IPS DF 6.9 (cell line): ENCODE measurements around the gene GNB4.

Experiments
- DNase-seq: peaks from one replicate; pipeline ENCODE4 v3.0.0-alpha.2; 2013; ENCODE audit warnings: low read depth, low spot score
- H3K27ac ChIP-seq: one replicate; pipeline ENCODE4 v1.5.1; 2013; ENCODE audit warnings: low read length, control low read depth
- H3K27me3 ChIP-seq: 2 replicates; pipeline ENCODE4 v1.6.1; 2013; ENCODE audit warnings: mild to moderate bottlenecking, low read length; ENCODE audit not compliant: control insufficient read depth, insufficient read depth
- H3K36me3 ChIP-seq: 2 replicates; pipeline ENCODE4 v1.6.1; 2013; ENCODE audit warnings: low read length; ENCODE audit not compliant: control insufficient read depth, insufficient read depth
- H3K4me1 ChIP-seq: 2 replicates; pipeline ENCODE4 v1.6.1; 2013; ENCODE audit warnings: low read length; ENCODE audit not compliant: control insufficient read depth, insufficient read depth
- H3K4me3 ChIP-seq: 2 replicates; pipeline ENCODE4 v1.5.1; 2013; ENCODE audit warnings: mild to moderate bottlenecking, low read length
- H3K9me3 ChIP-seq: 2 replicates; pipeline ENCODE4 v1.6.1; 2013; ENCODE audit warnings: low read length, inconsistent platforms; ENCODE audit not compliant: control insufficient read depth, insufficient read depth
- WGBS: extraction: QIAGEN DNeasy Blood & Tissue Kit; methylation state at CpG from one replicate; pipeline ENCODE4 v1.1.7; 2013; ENCODE audit warnings: mixed read lengths, missing lambda C conversion rate; ENCODE audit not compliant: insufficient read length, insufficient coverage; 5-methylcytosine and 5-hydroxymethylcytosine counted together

GNB4 gene

GRCh38 chr3:179415377-179415776, 35.9 kb downstream of the GNB4 start:
- Histone ChIP-seq H3K27me3 (no peaks in the 10 kb centered on the region), H3K27ac (no peak overlapping the region), H3K36me3 (no peaks in the 10 kb centered on the region), H3K9me3 (no peaks in the 10 kb centered on the region), H3K4me1 (no peaks in the 10 kb centered on the region), H3K4me3 (no peak overlapping the region)
- no peak for DNase-seq
- WGBS, result no CpG with 5 or more reads among the region's 4 CpGs

- no peak overlapping the region for H3K4me3 ChIP-seq
- H3K4me1 ChIP-seq, result no peaks in the 10 kb centered on the region
- H3K27me3 ChIP-seq, result no peaks in the 10 kb centered on the region
- H3K9me3 ChIP-seq, result no peaks in the 10 kb centered on the region
- WGBS, result no CpG with 5 or more reads among the region's 2 CpGs
- DNase-seq, result no peak
- H3K36me3 ChIP-seq, result no peaks in the 10 kb centered on the region
- H3K27ac ChIP-seq, result no peak overlapping the region
These were observed 36.5 kb downstream of the GNB4 start for GRCh38 chr3:179414804-179415203.

GRCh38 chr3:179410999-179411398, 40.3 kb downstream of the GNB4 start:
- no peak overlapping the region for H3K27ac ChIP-seq
- no peak for DNase-seq
- no peak overlapping the region for H3K4me3 ChIP-seq
- H3K27me3 ChIP-seq, result no peaks in the 10 kb centered on the region
- H3K4me1 ChIP-seq, result no peaks in the 10 kb centered on the region
- H3K36me3 ChIP-seq, result no peaks in the 10 kb centered on the region
- H3K9me3 ChIP-seq, result no peaks in the 10 kb centered on the region

GRCh38 chr3:179410331-179410730, 40.9 kb downstream of the GNB4 start:
- no peaks in the 10 kb centered on the region for H3K9me3 ChIP-seq
- DNase-seq, result no peak
- H3K4me1 ChIP-seq, result no peaks in the 10 kb centered on the region
- no peaks in the 10 kb centered on the region for H3K36me3 ChIP-seq
- H3K27ac ChIP-seq, result no peak overlapping the region
- no CpG with 5 or more reads among the region's 2 CpGs for WGBS
- H3K27me3 ChIP-seq, result no peaks in the 10 kb centered on the region
- no peak overlapping the region for H3K4me3 ChIP-seq

GRCh38 chr3:179404307-179404706, 47.0 kb downstream of the GNB4 start:
- Histone ChIP-seq H3K36me3 (no peaks in the 10 kb centered on the region), H3K4me1 (no peaks in the 10 kb centered on the region), H3K9me3 (no peaks in the 10 kb centered on the region), H3K27ac (no peak overlapping the region), H3K27me3 (no peaks in the 10 kb centered on the region), H3K4me3 (no peak overlapping the region)
- DNase-seq, result no peak
- no CpG with 5 or more reads among the region's 2 CpGs for WGBS

GRCh38 chr3:179402963-179403362, 48.3 kb downstream of the GNB4 start:
- Histone ChIP-seq H3K27me3 (no peaks in the 10 kb centered on the region), H3K36me3 (no peaks in the 10 kb centered on the region), H3K9me3 (no peaks in the 10 kb centered on the region), H3K4me1 (no peaks in the 10 kb centered on the region), H3K27ac (no peak overlapping the region), H3K4me3 (no peak overlapping the region)
- WGBS, result no CpG with 5 or more reads among the region's 5 CpGs
- no peak for DNase-seq

GRCh38 chr3:179401561-179401960, 49.7 kb downstream of the GNB4 start:
- no peak for DNase-seq
- H3K27ac ChIP-seq, result no peak overlapping the region
- no CpG with 5 or more reads among the region's 3 CpGs for WGBS
- no peaks in the 10 kb centered on the region for H3K27me3 ChIP-seq
- H3K9me3 ChIP-seq, result no peaks in the 10 kb centered on the region
- H3K4me1 ChIP-seq, result no peaks in the 10 kb centered on the region
- no peaks in the 10 kb centered on the region for H3K36me3 ChIP-seq
- H3K4me3 ChIP-seq, result no peak overlapping the region

GRCh38 chr3:179398574-179399231, 52.6 kb downstream of the GNB4 start:
- H3K27ac ChIP-seq, result no peak overlapping the region
- H3K27me3 ChIP-seq, result no peaks in the 10 kb centered on the region
- H3K4me1 ChIP-seq, result no peaks in the 10 kb centered on the region
- WGBS, result no CpG with 5 or more reads among the region's 2 CpGs
- no peak overlapping the region for H3K4me3 ChIP-seq
- H3K9me3 ChIP-seq, result no peaks in the 10 kb centered on the region
- H3K36me3 ChIP-seq, result peaks cover 4% of the 10 kb centered on the region; the same call in 1 of the 2 replicates
- DNase-seq, result no peak

- no peaks in the 10 kb centered on the region for H3K27me3 ChIP-seq
- H3K36me3 ChIP-seq, result peaks cover 4% of the 10 kb centered on the region; the same call in 1 of the 2 replicates
- no peaks in the 10 kb centered on the region for H3K9me3 ChIP-seq
- H3K4me1 ChIP-seq, result no peaks in the 10 kb centered on the region
- no peak overlapping the region for H3K27ac ChIP-seq
- H3K4me3 ChIP-seq, result no peak overlapping the region
- no peak for DNase-seq
- WGBS, result no CpG with 5 or more reads among the region's 1 CpG
These were observed 59.4 kb downstream of the GNB4 start for GRCh38 chr3:179391906-179392305.

- no CpG with 5 or more reads among the region's 1 CpG for WGBS
- Histone ChIP-seq H3K27me3 (no peaks in the 10 kb centered on the region), H3K4me1 (no peaks in the 10 kb centered on the region), H3K4me3 (no peak overlapping the region), H3K27ac (no peak overlapping the region), H3K36me3 (no peaks in the 10 kb centered on the region; the same call in 1 of the 2 replicates), H3K9me3 (no peaks in the 10 kb centered on the region)
- no peak for DNase-seq
These were observed 74.8 kb downstream of the GNB4 start for GRCh38 chr3:179376474-179376873.
